Coronary artery (tissue), 2 donors: ENCODE results near the gene POU3F2.
A peak's percentile ranks its signal among the peaks of the same experiment; 100 is the strongest.

Experiments used
- DNase-seq: peaks from one replicate; pipeline ENCODE4 v3.0.0-alpha.2; 2017; ENCODE audit warnings: low spot score
- H3K27ac ChIP-seq, 2 donors: fragments of 200-600 bp; sonication (generic); one replicate each; pipeline ENCODE4 v1.5.1; 2016 to 2019
- H3K4me3 ChIP-seq: fragments of 200-600 bp; sonication (generic); 2 replicates; pipeline ENCODE4 v1.5.1; 2016; ENCODE audit warnings: mild to moderate bottlenecking, moderate library complexity
- CTCF ChIP-seq: fragments of 200-600 bp; sonication (generic); IDR thresholded peaks from one replicate; pipeline ENCODE4 v1.5.1; 2019; ENCODE audit warnings: antibody characterized with exemption

Gene POU3F2

GRCh38 chr6:98836025-98836961 is 1.9 kb downstream of the POU3F2 start:
- Histone ChIP-seq H3K4me3 (peak overlapping the region; percentile 76), H3K27ac (no peak overlapping the region)
- no peak for TF ChIP-seq CTCF
- no peak for DNase-seq

- H3K4me3 ChIP-seq, result no peak overlapping the region
- no peak for DNase-seq
These were observed 2.9 kb downstream of the POU3F2 start for GRCh38 chr6:98836962-98837944.

GRCh38 chr6:98838032-98838431 is 3.7 kb downstream of the POU3F2 start:
- DNase-seq, result no peak
- Histone ChIP-seq H3K4me3 (no peak overlapping the region), H3K27ac (no peak overlapping the region)
- no peak for TF ChIP-seq CTCF

More at GRCh38 chr6:98836962-98837944, 2.9 kb downstream of the POU3F2 start:
- no peak overlapping the region for H3K27ac ChIP-seq
- TF ChIP-seq CTCF, result no peak

- no peak for TF ChIP-seq CTCF
- no peak overlapping the region for H3K27ac ChIP-seq
- DNase-seq, result no peak
- H3K4me3 ChIP-seq, result no peak overlapping the region
These were observed 4.6 kb downstream of the POU3F2 start for GRCh38 chr6:98838975-98839374.

- no peak overlapping the region for H3K27ac ChIP-seq
- DNase-seq, result no peak
- TF ChIP-seq CTCF, result no peak
- H3K4me3 ChIP-seq, result no peak overlapping the region
These were observed 5.5 kb downstream of the POU3F2 start for GRCh38 chr6:98839781-98840361.

GRCh38 chr6:98840385-98840784 is 6.0 kb downstream of the POU3F2 start:
- TF ChIP-seq CTCF, result no peak
- H3K4me3 ChIP-seq, result no peak overlapping the region
- H3K27ac ChIP-seq, result no peak overlapping the region
- DNase-seq, result no peak
